Progenitor cell of endocrine pancreas (in vitro differentiated cells): ENCODE results near the gene THAP12. TPM values are rescaled to one million over a fixed set of nuclear protein-coding genes. Genes with fewer than 3 reads are reported as not detected.
A peak's percentile ranks its signal among the peaks of the same experiment; 100 is the strongest.
"Not testable (repeated sequence)": the region's sequence is repeated elsewhere in the genome, so short reads cannot be mapped to it uniquely, and the experiment has no call there.

ENCODE experiments used
- DNase-seq: peaks from one replicate; pipeline ENCODE4 v3.0.0; 2021; ENCODE audit warnings: low spot score; ENCODE audit not compliant: unreplicated experiment
- H3K27ac Mint-ChIP-seq: 2 replicates; pipeline ENCODE4 v1.8.0; 2021; ENCODE audit warnings: mild to moderate bottlenecking, moderate library complexity, mixed read lengths
- H3K27me3 Mint-ChIP-seq: 2 replicates; pipeline ENCODE4 v1.8.0; 2021; ENCODE audit warnings: mixed read lengths
- H3K36me3 Mint-ChIP-seq: 2 replicates; pipeline ENCODE4 v1.8.0; 2022; ENCODE audit warnings: mixed read lengths; ENCODE audit not compliant: insufficient read depth
- H3K4me1 Mint-ChIP-seq: 2 replicates; pipeline ENCODE4 v1.8.0; 2021; ENCODE audit warnings: low read depth, mixed read lengths
- H3K4me3 Mint-ChIP-seq: 2 replicates; pipeline ENCODE4 v1.8.0; 2021; ENCODE audit warnings: low read depth, mild to moderate bottlenecking, moderate library complexity, mixed read lengths
- H3K9me3 Mint-ChIP-seq: 2 replicates; pipeline ENCODE4 v1.8.0; 2021; ENCODE audit warnings: low read depth, mixed read lengths
- total RNA-seq: library from RNA; stranded (reverse); gene quantifications from 2 replicates; pipeline ENCODE4 v1.2.1, GENCODE V29; 2021
- TF ChIP-seq, protein P1 (sequence below): fragments of 200-600 bp; sonication (generic); IDR thresholded peaks from one replicate; pipeline ENCODE4 v1.5.0; 2021; ENCODE audit warnings: antibody characterized with exemption, mild to moderate bottlenecking; ENCODE audit not compliant: unreplicated experiment

Gene THAP12
- total RNA-seq, 1 donor from 2014 or later = 51.1 TPM

DNA sequence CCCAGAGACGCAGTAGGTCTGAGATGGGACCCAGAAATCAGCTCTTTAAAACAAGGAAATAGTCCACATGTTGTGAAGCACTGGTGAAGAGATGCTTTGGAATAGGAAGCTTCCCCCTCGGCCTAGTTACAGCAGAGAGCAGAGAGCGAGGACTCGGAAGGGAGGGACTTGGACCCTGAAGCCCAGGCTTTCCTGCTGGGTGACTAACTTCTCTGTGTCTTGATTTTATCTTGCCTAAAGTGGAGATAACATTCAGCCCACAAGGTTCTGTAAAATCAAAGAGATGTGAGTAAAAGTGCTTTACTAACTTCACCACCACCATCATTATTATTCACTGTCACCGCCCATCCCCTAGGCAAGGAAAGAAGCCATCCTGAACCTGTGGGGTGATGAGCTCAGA is 58.4 kb downstream of the THAP12 start:
- no peak for DNase-seq
- Mint-ChIP-seq H3K27ac (no peak overlapping the region), H3K36me3 (no peaks in the 10 kb centered on the region), H3K4me3 (peak overlapping the region; percentile 14), H3K9me3 (no peaks in the 10 kb centered on the region), H3K4me1 (no peaks in the 10 kb centered on the region), H3K27me3 (peaks cover 62% of the 10 kb centered on the region)
- TF ChIP-seq, protein P1, sequence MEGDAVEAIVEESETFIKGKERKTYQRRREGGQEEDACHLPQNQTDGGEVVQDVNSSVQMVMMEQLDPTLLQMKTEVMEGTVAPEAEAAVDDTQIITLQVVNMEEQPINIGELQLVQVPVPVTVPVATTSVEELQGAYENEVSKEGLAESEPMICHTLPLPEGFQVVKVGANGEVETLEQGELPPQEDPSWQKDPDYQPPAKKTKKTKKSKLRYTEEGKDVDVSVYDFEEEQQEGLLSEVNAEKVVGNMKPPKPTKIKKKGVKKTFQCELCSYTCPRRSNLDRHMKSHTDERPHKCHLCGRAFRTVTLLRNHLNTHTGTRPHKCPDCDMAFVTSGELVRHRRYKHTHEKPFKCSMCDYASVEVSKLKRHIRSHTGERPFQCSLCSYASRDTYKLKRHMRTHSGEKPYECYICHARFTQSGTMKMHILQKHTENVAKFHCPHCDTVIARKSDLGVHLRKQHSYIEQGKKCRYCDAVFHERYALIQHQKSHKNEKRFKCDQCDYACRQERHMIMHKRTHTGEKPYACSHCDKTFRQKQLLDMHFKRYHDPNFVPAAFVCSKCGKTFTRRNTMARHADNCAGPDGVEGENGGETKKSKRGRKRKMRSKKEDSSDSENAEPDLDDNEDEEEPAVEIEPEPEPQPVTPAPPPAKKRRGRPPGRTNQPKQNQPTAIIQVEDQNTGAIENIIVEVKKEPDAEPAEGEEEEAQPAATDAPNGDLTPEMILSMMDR = no peak

DNA sequence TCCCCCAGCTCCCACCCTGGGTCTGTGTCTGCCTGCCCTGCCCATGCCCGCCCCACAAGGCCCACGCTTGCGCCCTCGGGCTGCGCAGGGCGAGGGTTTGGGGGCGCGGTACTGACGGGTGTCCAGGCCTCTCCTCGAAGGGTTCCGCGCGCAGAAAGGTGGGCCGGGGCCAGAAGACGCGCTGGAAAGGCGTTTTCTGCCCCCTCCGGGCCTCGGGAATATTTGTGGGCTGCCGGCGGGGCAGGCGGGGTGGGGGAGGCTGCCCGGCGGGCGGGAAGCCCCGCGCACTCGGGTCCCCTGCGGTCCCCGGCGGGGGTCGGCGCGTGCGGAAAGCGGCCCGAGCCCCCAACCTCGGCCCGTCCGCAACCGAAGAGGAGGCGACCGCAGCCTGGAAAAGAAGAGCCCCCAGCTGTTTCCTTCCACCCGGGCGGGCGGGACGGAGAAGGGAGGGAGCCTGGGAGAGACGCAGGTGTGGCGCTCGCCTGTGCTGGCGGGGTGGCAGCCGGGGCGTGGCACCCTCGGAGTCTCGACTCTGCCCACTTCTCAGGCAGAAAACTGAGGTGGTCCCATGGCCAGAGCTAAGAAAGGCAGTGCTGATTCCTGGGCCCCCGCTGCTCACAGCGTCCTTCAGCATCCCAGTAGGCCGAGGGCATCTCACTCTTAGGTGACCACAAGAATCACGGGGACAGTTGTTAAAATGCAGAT is 59.0 kb downstream of the THAP12 start:
- H3K36me3 Mint-ChIP-seq = no peaks in the 10 kb centered on the region
- TF ChIP-seq, protein P1 = no peak
- H3K27ac Mint-ChIP-seq = no peak overlapping the region
- H3K4me3 Mint-ChIP-seq = no peak overlapping the region
- no peak for DNase-seq
- peaks cover 65% of the 10 kb centered on the region for H3K27me3 Mint-ChIP-seq
- no peaks in the 10 kb centered on the region for H3K4me1 Mint-ChIP-seq
- H3K9me3 Mint-ChIP-seq = no peaks in the 10 kb centered on the region

DNA sequence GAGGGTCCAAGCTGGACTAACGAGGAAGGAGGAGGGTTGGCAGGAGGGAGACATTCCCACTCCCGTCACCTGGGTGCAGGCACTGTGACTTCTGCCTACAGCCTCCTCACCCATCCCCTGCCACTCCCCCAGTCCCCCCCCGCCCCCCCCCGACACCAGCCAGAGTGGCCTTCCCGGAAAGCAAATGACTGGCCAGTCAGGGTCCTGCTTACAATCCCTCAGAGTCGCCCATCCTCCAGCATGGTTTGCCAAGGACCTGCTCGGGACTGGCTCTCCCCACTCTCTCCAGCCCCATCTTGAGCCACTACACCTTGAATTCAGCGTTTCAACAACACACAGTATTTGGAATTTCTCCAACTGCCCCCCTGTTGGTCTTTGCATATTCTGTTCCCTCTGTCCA is 59.6 kb downstream of the THAP12 start:
- Mint-ChIP-seq H3K4me1 (no peaks in the 10 kb centered on the region), H3K4me3 (peak overlapping the region; percentile 30), H3K9me3 (no peaks in the 10 kb centered on the region), H3K27ac (no peak overlapping the region), H3K27me3 (peaks cover 68% of the 10 kb centered on the region), H3K36me3 (no peaks in the 10 kb centered on the region)
- TF ChIP-seq, protein P1 = no peak
- DNase-seq = no peak

DNA sequence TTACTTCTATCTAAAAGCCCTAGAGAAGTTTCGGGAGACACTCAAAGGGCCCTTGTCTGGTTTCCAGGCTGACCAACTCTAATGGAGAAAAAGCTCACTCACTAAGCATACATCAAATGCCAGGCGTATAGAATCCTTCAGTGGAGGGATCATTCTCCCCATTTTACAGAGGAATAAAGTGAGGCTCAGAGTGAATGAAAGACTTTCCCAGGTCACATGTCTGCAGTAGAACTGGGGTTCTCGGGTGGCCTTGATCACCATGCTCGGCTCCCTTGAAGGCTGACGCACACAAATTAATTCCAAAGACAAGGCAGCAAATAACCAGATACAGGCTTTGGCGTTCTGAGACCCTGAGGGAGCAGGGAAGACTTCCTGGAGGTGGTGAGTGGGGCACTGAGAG is 60.0 kb downstream of the THAP12 start:
- H3K4me3 Mint-ChIP-seq = no peak overlapping the region
- TF ChIP-seq, protein P1 = no peak
- H3K9me3 Mint-ChIP-seq = no peaks in the 10 kb centered on the region
- peaks cover 65% of the 10 kb centered on the region for H3K27me3 Mint-ChIP-seq
- DNase-seq = no peak
- H3K36me3 Mint-ChIP-seq = no peaks in the 10 kb centered on the region
- no peak overlapping the region for H3K27ac Mint-ChIP-seq
- no peaks in the 10 kb centered on the region for H3K4me1 Mint-ChIP-seq

DNA sequence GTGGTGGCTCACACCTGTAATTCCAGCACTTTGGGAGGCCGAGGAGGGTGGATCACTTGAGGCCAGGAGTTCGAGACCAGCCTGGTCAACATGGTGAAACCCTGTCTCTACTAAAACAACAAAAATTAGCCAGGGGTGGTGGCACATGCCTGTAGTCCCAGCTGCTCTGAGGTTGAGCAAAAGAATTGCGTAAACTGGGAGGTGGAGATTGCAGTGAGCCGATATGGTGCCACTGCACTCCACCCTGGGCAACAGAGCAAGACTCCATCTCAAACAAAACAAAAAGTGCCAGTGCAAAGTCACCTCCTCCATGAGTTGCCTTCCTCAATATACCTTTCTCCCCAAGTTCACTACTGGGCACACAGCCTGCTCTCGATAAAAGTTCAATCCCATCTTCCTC is 61.1 kb downstream of the THAP12 start:
- H3K27me3 Mint-ChIP-seq = peaks cover 66% of the 10 kb centered on the region
- not testable (repeated sequence) for H3K4me3 Mint-ChIP-seq

DNA sequence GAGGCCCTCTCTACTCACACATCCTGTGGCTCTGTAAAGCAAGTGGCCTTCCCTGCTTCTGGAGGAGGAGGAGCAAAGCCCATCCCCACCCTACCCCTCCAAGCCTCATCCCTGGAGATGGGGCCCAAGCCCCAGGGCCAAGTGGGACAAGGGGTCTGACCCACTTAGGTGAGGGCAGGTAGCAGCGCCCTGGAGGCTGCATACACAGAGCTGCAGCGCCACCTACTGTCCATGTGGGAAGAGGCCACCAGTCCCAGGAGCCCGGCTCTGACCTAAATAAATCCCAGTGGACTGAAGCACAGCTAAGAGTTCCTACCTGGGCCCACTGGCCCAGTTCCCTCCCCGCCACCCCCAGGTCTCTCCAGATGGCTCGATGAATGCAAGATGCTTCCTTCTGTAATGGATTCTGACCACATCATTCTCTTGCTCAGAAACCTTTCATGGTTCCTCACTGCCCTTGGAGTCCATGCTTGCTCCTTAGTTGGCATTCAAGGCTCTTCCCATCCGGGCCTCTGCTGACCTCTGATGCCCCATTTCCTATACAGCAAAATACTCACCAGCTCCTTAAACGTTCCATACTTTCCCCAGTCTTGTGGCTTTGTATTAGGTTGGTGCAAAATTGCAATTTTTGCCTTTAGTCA is 62.1 kb downstream of the THAP12 start:
- Mint-ChIP-seq H3K36me3 (no peaks in the 10 kb centered on the region), H3K4me1 (no peaks in the 10 kb centered on the region), H3K27ac (no peak overlapping the region), H3K4me3 (no peak overlapping the region), H3K9me3 (no peaks in the 10 kb centered on the region), H3K27me3 (peaks cover 67% of the 10 kb centered on the region)
- peak; percentile 82 for DNase-seq
- TF ChIP-seq, protein P1 = peak; percentile 94

More for the DNA sequence above, 61.1 kb downstream of the THAP12 start:
- H3K4me1 Mint-ChIP-seq, H3K36me3 Mint-ChIP-seq, H3K9me3 Mint-ChIP-seq, DNase-seq, H3K27ac Mint-ChIP-seq: not testable (repeated sequence)
